OCI-LY3 (cell line): Measurements from ENCODE around the gene CNTFR.
"Not testable (repeated sequence)": the region's sequence is repeated elsewhere in the genome, so short reads cannot be mapped to it uniquely, and the experiment has no call there.

Source experiments
- H2AFZ ChIP-seq: fragments of 200-600, 300-600 bp; shearing (Covaris generic); 2 replicates; pipeline ENCODE4 v1.6.0; 2014; ENCODE audit warnings: antibody characterized with exemption, low read depth, low read length
- H3K27ac ChIP-seq: fragments of 200-600, 300-600 bp; sonication (generic); 2 replicates; pipeline ENCODE4 v1.5.1; 2014; ENCODE audit warnings: mild to moderate bottlenecking, low read length, moderate library complexity, mixed read lengths
- H3K27me3 ChIP-seq: fragments of 200-600, 300-600 bp; sonication (generic); 2 replicates; pipeline ENCODE4 v1.6.1; 2014; ENCODE audit warnings: low read depth, low read length, mixed read lengths
- H3K36me3 ChIP-seq: fragments of 200-600, 300-600 bp; sonication (generic); replicated peaks from 2 replicates; pipeline ENCODE3; 2014; ENCODE audit warnings: low read depth, low read length, mixed read lengths
- H3K4me1 ChIP-seq: fragments of 300-600, 200-600 bp; sonication (generic); 2 replicates; pipeline ENCODE4 v1.6.1; 2014; ENCODE audit warnings: low read length, mixed read lengths
- H3K4me2 ChIP-seq: fragments of 200-600, 300-600 bp; sonication (generic); 2 replicates; pipeline ENCODE4 v1.6.1; 2014; ENCODE audit warnings: low read length, mixed read lengths
- H3K4me3 ChIP-seq: fragments of 300-600, 200-600 bp; sonication (generic); 2 replicates; pipeline ENCODE4 v1.5.1; 2014; ENCODE audit warnings: antibody characterized with exemption, mild to moderate bottlenecking, low read length, moderate library complexity
- H3K79me2 ChIP-seq: fragments of 300-600, 200-600 bp; shearing (Covaris generic); 2 replicates; pipeline ENCODE4 v1.6.1; 2014; ENCODE audit warnings: mild to moderate bottlenecking, low read length, mixed read lengths
- H3K9ac ChIP-seq: fragments of 300-600, 200-600 bp; shearing (Covaris generic); 2 replicates; pipeline ENCODE4 v1.6.0; 2014; ENCODE audit warnings: mild to moderate bottlenecking, low read length, moderate library complexity
- H3K9me3 ChIP-seq: fragments of 200-600, 300-600 bp; shearing (Covaris generic); 2 replicates; pipeline ENCODE4 v1.6.1; 2014; ENCODE audit warnings: low read length, mixed read lengths; ENCODE audit not compliant: insufficient read depth
- H4K20me1 ChIP-seq: fragments of 200-600, 300-600 bp; sonication (generic); 2 replicates; pipeline ENCODE4 v1.6.1; 2016; ENCODE audit warnings: low read length, mixed read lengths; ENCODE audit not compliant: insufficient read depth
- EZH2phosphoT487 ChIP-seq: fragments of 200-600 bp; shearing (Covaris generic); IDR thresholded peaks from 2 replicates; pipeline ENCODE4 v1.6.1; 2018; ENCODE audit warnings: antibody characterized with exemption, mixed run types, low read depth
- TF ChIP-seq, protein P1 (sequence below): fragments of 200-600, 300-600 bp; sonication (generic); IDR thresholded peaks from 2 replicates; pipeline ENCODE4 v1.5.1; 2014; ENCODE audit warnings: antibody characterized with exemption, low read length, low read depth

Gene CNTFR

DNA sequence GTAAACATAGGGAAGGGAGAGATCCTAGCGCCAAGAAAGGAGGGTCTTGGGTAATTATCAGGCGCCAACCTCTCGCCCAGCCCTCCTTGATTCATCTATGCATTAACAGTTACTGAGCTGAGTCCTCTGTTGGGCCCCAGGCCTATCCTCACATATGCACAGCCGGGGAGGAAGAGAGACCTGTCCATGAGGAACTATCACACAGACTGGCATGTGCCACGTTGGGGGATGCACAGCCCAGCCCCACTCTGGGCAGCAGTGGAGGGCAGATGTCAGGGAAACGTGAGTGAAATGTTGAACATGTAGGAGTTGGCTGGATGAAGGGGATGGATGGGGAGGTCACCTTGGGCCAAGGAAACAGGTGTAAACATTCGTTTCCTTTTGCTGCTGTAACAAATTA lies 48.0 kb downstream of the CNTFR start:
- H3K36me3 ChIP-seq: no peaks in the 10 kb centered on the region
- H3K9me3 ChIP-seq: no peaks in the 10 kb centered on the region
- no peak overlapping the region for H3K4me3 ChIP-seq
- no peaks in the 10 kb centered on the region for H3K79me2 ChIP-seq
- peaks cover 4% of the 10 kb centered on the region for H3K27me3 ChIP-seq
- no peak overlapping the region for H3K9ac ChIP-seq
- H2AFZ ChIP-seq: no peak overlapping the region
- H4K20me1 ChIP-seq: no peaks in the 10 kb centered on the region
- H3K4me1 ChIP-seq: no peaks in the 10 kb centered on the region
- no peak for TF ChIP-seq EZH2phosphoT487
- TF ChIP-seq, protein P1, sequence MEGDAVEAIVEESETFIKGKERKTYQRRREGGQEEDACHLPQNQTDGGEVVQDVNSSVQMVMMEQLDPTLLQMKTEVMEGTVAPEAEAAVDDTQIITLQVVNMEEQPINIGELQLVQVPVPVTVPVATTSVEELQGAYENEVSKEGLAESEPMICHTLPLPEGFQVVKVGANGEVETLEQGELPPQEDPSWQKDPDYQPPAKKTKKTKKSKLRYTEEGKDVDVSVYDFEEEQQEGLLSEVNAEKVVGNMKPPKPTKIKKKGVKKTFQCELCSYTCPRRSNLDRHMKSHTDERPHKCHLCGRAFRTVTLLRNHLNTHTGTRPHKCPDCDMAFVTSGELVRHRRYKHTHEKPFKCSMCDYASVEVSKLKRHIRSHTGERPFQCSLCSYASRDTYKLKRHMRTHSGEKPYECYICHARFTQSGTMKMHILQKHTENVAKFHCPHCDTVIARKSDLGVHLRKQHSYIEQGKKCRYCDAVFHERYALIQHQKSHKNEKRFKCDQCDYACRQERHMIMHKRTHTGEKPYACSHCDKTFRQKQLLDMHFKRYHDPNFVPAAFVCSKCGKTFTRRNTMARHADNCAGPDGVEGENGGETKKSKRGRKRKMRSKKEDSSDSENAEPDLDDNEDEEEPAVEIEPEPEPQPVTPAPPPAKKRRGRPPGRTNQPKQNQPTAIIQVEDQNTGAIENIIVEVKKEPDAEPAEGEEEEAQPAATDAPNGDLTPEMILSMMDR: no peak
- H3K27ac ChIP-seq: no peak overlapping the region
- no peak overlapping the region for H3K4me2 ChIP-seq

DNA sequence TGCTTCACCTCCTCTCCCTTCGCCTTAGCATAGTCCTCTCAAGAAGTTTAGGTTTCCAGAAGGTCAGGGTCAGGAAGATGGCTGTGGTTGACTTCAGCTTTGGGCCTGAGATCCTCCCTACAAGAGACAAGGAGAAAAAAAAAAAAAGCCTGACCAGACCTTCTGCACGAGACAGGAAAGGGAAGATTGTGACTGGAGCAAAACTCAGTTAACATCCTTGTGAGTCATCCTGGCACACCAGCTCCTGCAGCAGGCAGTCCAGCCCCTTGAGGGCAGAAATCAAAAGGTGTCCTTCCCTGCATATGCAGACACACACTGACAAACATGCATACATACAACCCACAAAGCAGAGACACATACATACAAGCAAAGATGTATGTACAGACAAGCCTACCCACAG lies 48.7 kb downstream of the CNTFR start:
- no peaks in the 10 kb centered on the region for H3K4me1 ChIP-seq
- no peaks in the 10 kb centered on the region for H3K9me3 ChIP-seq
- no peak for TF ChIP-seq EZH2phosphoT487
- TF ChIP-seq, protein P1: no peak
- H3K79me2 ChIP-seq: no peaks in the 10 kb centered on the region
- no peak overlapping the region for H3K9ac ChIP-seq
- H3K36me3 ChIP-seq: no peaks in the 10 kb centered on the region
- no peak overlapping the region for H3K27ac ChIP-seq
- no peak overlapping the region for H3K4me2 ChIP-seq
- H4K20me1 ChIP-seq: no peaks in the 10 kb centered on the region
- H3K27me3 ChIP-seq: peaks cover 5% of the 10 kb centered on the region
- no peak overlapping the region for H2AFZ ChIP-seq
- H3K4me3 ChIP-seq: no peak overlapping the region

DNA sequence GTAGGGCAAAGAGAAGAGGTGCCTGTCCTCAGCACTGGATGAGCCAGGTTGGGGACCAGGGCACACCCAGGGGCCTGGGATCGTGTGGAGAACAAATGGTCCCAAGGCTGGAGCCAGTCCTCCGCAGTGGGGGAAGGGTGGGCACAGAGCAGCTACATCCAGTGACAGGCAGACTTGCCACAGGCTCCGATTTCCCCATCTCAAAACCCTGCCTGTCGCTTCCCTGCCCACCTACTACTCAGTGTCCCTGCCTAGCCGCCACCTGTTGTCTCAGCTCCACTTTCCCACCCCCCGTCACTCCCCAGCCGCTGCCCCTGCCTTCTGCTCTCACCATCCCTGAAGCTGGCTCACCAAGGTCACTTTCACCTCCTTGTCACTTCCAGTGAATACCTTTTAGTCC lies 52.8 kb downstream of the CNTFR start:
- H3K79me2 ChIP-seq: no peaks in the 10 kb centered on the region
- H3K4me1 ChIP-seq: no peaks in the 10 kb centered on the region
- H3K36me3 ChIP-seq: no peaks in the 10 kb centered on the region
- no peak overlapping the region for H3K4me3 ChIP-seq
- no peaks in the 10 kb centered on the region for H3K9me3 ChIP-seq
- no peak overlapping the region for H2AFZ ChIP-seq
- H3K27me3 ChIP-seq: peaks cover 30% of the 10 kb centered on the region
- no peak for TF ChIP-seq EZH2phosphoT487
- TF ChIP-seq, protein P1: no peak
- no peak overlapping the region for H3K9ac ChIP-seq
- H3K27ac ChIP-seq: no peak overlapping the region
- no peaks in the 10 kb centered on the region for H4K20me1 ChIP-seq
- no peak overlapping the region for H3K4me2 ChIP-seq

DNA sequence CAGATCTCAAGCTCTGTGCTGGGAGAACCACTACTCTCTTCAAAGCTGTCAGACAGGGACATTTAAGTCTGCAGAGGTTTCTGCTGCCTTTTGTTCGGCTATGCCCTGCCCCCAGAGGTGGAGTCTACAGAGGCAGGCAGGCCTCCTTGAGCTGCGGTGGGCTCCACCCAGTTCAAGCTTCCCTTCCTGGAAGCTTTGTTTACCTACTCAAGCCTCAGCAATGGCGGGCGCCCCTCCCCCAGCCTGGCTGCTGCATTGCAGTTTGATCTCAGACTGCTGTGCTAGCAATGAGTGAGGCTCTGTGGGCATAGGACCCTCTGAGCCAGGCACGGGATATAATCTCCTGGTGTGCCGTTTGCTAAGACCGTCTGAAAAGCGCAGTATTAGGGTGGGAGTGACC lies 57.5 kb downstream of the CNTFR start:
- not testable (repeated sequence) for H3K9me3 ChIP-seq, H4K20me1 ChIP-seq, H3K4me2 ChIP-seq, H3K4me1 ChIP-seq, H3K36me3 ChIP-seq, H2AFZ ChIP-seq, H3K79me2 ChIP-seq, H3K9ac ChIP-seq, H3K27ac ChIP-seq, H3K4me3 ChIP-seq
- peaks cover 29% of the 10 kb centered on the region for H3K27me3 ChIP-seq

DNA sequence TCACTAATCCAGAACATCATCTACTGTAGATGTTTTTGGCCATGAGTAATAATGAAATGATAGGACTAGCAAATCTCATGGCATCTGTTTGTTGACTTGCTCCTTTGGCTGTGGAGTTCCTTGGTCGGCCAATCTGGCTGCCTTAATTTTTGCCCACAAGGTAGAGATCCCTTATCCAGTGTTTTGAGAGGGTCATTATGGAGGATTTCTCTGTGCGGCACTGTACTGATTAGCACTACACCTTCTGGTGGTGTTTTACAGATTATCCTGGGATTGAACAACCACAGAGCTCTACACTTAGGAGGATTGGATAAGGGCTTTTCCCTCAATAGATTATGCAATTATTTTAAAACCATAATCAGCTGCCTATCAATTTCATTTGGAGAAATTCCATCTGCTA lies 63.5 kb downstream of the CNTFR start:
- Histone ChIP-seq H3K36me3 (no peaks in the 10 kb centered on the region), H3K9me3 (no peaks in the 10 kb centered on the region), H3K9ac (no peak overlapping the region), H3K27me3 (peaks cover 30% of the 10 kb centered on the region), H3K4me1 (peaks cover 10% of the 10 kb centered on the region), H3K79me2 (no peaks in the 10 kb centered on the region), H3K27ac (no peak overlapping the region), H3K4me3 (no peak overlapping the region), H4K20me1 (no peaks in the 10 kb centered on the region), H2AFZ (no peak overlapping the region), H3K4me2 (no peak overlapping the region)
- TF ChIP-seq, protein P1: no peak
- TF ChIP-seq EZH2phosphoT487: no peak
